Islet precursor cell (in vitro differentiated cells): Measurements from ENCODE around the gene PTPRN2.
"Not testable (repeated sequence)": the region's sequence is repeated elsewhere in the genome, so short reads cannot be mapped to it uniquely, and the experiment has no call there.

ENCODE experiments used
- DNase-seq: peaks from one replicate; pipeline ENCODE4 v3.0.0-alpha.2; 2018

PTPRN2 gene

DNA sequence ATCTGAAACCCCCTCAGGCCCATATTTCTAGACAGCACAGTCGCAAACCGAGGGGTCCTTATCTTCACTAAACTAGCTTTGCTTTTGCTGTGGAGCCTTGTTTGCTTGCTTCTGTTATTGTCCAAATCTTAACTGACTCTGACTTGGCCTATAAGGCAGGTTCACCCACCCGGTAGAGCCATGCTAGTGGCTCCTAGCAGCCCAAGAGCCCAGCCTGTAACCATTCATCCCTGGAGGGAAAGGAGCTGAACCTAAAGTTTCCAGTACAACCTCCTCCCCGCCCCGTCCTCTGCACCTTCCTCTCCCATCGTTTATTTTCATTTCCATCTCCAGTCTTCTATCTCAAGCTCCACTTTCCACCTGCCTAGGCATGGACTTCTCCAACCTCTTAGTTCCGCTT lies 345.7 kb downstream of the PTPRN2 start:
- no peak for DNase-seq

DNA sequence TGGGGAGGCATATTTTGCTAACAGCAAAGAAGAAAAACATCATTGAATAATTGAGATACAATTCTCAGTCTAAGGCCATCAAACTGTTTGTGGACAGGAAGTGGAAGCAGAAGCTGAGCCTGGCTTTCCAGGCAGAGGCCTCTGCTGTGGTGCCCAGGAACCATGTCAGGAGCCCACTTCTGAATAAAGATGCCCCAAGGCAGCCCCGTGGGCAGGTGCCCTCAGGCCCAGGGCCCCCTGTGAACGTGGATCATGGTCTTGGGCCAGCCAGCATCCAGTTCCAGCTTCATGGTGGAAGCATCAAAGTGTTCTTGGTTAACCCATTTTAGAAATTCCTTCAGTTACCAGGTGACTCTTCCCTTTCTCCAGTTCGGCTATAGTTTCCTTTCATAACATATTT lies 346.8 kb downstream of the PTPRN2 start:
- DNase-seq, result no peak

DNA sequence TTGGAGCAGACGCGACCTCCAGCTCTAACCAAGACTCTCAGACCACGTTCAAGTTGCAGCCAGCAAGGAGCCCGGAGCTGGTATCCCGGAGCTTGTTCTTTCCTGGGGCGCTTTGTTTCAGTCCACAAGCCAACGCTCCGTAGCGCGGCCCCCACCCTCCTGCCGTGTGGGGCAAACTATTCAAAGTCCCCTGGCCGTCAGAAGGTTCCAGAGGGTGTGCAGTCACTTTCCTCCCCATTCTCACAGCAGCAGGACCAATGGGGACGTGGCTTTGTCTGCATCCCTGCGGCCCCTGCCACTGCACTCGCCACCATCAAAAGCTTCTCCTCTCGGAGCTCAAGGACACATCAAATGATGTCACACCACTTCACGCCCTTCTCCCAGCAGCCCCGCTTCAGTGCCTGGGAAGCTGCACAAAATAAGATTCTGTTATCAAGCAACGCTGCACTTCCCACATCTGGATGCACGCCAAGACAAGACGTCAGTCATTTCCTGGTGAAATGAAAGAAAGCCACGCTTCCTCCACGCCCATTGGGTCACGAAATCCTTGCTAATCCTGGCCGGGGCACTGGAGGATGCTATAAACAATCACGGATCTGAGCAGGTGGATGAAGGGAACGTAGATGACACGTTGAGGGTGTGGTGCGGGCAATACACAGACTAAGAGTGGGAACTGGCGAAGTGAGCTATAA lies 348.2 kb downstream of the PTPRN2 start:
- DNase-seq, result no peak

DNA sequence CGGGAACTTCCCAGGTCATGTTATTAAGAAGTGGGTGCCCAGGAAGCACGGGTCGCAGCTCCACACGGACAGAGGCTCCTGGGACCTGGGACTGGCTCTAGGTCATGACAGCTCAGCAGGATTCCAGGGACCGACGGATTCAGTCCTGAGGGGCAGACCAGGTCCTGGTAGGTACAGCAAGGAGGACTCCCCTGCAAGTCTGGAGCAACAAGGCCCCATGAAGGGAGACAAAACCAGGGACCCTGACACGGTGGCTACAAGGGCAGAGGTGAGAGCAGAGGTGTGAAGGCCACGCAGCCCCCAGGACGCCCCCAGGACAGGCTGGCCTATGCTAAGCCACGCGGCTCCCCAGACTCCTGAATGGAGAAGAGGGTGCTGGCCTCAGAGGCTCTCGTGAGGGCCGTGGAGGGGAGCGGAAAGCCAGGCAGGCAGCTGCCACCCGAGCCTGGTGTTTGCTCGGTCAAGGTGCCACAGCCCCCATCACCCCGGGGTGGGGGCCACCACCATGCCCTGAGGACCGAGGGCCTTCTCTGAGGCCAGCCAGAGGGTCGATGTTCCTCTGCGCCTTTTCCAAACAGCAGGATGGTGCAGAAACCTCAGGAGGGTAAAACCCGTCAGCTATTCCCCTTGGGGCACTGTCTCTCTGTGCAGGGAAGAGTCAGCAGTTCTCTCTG lies 348.9 kb downstream of the PTPRN2 start:
- no peak for DNase-seq

DNA sequence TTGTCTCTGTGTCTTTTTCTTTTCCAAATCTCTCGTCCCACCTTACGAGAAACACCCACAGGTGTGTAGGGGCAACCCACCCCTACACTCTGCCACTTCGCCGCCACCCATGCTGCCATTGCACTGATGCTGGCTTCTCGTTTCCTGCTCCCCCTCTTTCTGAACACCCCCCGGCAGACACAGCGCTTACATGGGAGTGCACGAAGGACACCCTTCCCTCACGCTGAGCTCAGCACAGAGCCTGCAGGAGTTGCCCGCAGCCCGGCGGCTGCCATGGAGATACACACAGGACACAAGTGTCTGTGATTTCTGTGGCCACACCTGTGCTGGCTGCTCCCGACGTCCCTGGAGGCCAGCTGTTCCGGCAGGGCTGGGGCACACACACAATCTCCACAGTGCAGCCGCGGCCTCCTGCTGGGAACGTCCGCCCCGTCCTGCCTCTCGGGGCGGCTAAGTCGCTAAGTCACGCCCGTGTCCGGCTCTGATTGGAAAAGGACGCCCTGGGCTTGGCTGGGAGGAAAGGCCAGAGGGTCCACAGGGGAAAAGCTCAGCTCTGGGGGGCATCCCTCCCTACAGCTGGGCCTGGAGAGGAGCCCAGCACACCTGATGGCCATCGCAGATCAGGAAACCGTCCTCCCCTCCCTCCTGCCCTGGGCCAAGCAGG lies 349.8 kb downstream of the PTPRN2 start:
- DNase-seq, result no peak

DNA sequence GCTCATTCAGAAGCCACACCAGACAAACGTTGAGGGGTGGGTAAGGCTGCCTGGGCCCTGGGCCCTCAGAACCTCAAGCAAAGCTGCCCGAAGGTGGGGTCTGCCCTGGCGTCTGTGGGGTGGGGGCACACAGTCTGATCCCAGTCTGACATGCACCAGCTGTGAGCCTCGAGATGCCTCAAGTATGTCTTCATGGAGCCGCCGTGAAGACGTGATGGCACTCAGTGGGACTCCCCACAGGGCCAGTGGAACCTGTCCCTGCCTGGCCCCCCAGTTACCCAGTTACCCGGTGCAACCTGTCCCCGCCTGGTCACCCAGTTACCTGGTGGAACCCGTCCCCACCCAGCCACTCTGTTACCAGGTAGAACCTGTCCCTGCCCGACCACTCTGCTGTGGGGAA lies 351.2 kb downstream of the PTPRN2 start:
- no peak for DNase-seq

DNA sequence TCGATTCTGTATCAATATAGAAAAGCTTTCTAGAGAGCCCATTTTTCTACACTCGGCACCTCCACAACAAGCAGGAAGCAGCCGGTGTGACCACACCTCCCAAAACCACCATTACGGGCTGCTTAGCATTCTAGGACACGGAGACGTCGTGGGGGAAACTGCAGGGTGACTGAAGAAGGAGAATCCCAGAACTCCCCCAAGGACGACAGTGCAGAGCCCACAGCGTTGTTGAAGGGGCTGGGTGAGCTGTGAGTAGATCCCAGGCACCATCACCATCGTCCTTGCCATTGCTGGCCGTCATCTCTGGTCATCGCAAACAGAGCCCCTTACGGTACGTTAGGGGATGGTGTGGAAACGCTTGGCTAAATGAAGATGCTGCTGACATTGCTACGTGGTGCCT lies 351.8 kb downstream of the PTPRN2 start:
- DNase-seq, result no peak

DNA sequence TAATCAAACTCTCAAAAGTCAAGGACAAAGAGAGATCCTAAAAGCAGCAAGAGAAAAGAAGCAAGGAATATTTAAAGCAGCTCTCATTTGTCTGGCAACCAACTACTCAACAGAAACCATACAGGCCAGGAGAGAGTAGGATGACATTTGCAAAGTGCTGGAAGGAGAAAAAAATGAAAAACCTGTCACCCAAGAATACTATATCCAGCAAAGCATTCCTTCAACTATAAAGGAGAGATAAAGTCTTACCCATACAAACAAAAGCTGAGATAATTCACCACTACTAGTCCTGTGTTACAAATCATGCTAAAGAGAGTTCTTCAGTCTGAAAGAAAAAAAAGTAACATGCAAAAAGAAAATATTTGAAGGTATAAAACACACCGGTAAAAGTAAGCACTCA lies 357.7 kb downstream of the PTPRN2 start:
- no peak for DNase-seq

DNA sequence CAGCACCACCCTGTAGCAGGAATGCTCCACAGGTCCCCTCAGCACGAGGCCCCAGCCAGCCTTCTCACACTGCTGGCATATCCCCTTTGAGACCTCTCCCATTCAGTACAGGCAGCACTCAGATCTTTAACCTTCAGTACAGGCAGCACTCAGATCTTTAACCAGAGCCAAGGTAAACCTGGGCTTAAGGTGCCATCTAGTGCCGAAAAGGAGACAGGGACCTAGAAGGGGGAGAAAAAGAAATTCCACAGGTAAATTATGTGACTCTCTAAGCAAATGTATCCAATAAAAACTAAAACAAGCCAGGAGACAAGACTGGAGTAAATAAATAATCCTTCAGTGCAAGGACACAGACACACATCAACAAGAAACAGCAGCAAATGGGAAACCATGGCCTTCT lies 358.6 kb downstream of the PTPRN2 start:
- no peak for DNase-seq

DNA sequence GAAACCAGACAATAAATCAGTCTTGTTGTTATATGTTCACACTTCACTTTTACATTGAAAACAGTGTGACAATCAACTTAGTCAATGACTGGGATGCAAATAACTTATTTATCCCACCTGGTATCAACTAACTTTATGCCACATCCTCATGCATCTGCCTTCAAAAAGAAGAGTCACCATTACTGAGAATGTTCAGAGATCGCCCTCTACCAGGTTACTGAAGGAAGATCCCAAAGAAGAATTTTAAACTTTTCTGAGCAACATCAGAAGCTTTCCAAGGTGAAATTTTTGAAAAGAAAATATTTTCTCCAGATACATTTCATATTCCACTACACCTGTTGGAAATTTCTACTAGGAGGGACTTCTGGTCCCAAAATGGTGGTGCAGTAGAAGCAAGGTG lies 359.5 kb downstream of the PTPRN2 start:
- DNase-seq, result no peak

DNA sequence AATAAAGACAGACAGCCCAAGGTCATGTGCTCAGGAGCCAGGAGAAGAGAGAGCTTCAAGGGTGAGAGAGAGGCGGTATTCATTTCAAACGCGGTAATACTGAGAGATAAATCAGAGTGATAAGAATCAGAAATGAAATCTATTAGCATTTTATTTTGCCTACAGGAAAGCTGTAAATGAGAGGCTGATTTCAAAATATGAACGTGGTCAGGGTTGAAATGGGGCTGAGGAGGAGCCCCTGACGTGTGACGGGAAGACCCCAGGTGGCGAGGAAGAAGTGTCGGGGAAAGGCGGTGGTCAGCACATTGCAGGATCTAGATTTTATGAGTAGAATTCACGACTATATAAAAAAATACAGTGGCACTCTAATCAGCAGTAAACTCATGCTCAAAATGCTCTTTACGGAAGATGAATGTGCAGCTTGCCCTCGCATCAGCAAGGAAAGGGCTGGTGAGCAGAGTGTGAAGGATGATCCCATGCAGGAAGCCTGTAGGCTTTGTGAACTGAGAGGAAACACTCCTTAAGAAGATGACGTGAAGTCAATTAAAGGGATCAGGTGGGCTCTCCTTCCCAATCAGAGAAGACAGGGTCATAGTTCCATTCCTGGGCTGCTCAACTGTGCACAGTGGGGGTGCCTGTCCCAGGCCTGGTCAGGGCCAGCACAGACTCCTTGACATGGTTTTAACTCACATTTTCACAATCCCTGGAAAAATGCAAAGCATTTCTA lies 360.2 kb downstream of the PTPRN2 start:
- DNase-seq, result no peak

DNA sequence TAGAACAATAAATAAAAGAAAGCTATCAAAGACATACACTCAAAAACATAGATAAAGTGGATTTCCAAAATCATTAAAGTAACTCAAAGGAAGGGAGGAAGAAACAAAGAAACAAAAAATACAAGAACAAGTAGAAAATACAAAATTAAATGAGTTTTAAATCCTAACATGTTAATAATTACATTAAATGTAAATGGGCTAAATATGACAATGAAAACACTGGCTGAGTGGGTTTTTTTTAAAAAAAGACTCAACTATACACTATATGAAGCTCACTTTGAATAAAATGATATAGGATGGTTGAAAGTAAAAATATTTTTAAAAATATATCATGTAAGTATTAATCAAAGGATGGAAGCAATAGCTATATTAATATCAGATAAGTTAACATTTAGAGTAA lies 371.4 kb downstream of the PTPRN2 start:
- no peak for DNase-seq

DNA sequence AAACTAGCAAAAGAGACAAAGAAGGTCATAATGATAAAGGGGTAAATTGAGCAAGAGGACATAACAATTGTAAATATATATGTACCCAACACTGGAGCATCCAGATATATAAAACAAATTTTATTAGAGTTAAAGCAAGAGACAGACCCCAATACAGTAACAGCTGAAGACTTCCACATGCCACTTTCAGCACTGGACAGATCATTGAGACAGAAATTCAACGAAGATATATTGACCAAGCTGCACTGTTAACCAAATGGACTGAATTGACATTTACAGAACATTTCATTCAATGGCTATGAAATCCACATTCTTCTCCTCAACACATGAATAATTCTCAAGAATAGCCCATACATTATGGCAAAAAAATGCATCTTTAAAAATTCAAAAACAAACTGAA lies 378.2 kb downstream of the PTPRN2 start:
- no peak for DNase-seq

DNA sequence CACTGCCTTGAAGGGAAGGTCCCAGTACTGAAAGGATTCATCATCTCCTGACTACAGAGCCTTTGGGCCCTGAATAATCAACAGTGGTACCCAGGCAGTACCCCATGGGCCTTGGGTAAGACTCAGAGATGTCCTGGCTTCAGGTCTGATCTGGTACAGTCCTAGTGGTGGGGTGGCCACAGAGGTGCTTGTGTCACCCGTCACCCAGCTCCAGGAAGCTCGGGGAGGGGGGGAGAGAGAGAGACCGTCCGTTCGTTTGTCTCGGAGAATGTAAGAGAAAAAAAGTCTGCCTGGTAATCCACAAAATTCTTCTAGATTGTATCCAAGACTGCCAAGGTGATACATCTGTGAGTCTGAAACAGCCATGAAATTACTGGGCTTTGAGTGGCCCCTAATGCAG lies 381.3 kb downstream of the PTPRN2 start:
- no peak for DNase-seq

DNA sequence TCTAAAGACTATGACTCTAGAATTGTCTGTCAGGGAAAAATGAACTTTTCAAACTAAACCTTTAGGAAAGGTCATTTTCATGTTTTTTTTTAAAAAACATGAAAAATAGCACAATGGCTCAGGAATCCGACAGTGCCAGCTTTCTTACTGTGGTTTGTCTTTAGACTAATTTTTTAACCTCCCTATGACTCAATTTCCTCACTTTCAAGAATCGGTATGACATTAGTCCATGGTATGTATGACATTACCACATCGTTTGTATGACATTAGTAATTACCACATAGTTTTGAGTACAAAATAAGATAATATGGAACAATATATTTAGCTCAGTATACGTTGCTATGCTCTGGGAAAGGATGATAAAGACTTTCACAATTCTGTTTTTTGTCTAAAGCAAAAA lies 383.2 kb downstream of the PTPRN2 start:
- DNase-seq, result no peak

DNA sequence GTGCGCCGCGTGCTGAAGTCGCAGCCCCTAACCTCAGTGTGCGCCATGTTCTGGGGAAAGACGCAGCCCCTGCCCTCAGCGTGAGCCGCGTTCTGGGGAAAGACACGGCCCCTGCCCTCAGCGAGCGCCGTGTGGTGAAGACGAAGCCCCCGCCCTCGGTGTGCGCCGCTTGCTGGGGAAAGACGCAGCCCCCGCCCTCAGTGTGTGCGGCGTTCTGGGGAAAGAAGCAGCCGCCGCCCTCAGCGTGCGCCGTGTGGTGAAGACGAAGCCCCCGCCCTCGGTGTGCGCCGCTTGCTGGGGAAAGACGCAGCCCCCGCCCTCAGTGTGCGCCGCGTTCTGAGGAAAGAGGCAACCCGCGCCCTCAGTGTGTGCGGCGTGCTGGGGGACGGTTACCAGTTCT lies 383.7 kb downstream of the PTPRN2 start:
- DNase-seq, result not testable (repeated sequence)

DNA sequence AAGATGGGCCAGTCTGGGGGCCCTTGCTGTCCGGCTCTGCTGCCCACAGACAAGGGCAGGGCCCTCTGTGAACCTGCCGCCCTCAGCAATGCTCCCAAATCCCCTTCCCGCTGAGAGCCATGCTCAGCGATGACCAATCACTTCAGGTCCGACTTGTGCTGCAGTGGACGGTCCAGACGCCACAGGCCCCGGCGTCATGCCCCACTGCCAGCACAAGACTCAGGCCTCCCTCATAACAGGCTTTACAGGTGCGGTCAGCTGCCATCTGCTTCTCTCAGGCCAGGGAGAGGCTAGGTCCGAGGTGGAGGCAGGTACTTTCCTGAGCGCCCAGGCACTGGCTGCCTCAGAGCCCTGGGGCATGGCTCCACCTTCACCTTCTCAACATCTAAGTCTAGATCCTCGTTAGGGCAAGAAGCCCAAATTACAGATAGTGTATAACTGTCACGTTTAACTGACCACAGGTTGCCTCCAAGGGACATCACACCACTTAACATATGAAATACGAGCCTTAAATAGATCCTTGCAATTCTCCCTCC lies 393.2 kb downstream of the PTPRN2 start:
- DNase-seq, result no peak

DNA sequence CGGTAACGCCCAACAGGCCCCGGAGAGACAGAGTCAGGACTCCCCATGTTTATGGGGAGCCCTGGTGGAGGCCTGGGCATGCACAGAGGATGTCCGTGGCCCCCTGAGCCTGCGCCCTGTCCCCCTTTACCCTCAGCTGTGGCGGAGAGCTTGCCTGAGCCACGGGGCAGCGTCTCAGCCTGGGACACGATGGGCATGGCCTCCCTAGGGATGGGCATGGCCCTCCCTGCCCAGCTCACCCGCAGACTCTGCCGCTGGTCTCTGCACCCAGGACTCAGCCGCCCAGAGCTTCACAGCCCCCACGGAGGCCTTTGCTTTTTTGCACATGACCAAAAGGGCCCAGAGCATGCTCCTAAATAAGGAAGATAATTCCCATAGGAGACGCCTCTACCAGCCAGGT lies 394.2 kb downstream of the PTPRN2 start:
- DNase-seq, result no peak

DNA sequence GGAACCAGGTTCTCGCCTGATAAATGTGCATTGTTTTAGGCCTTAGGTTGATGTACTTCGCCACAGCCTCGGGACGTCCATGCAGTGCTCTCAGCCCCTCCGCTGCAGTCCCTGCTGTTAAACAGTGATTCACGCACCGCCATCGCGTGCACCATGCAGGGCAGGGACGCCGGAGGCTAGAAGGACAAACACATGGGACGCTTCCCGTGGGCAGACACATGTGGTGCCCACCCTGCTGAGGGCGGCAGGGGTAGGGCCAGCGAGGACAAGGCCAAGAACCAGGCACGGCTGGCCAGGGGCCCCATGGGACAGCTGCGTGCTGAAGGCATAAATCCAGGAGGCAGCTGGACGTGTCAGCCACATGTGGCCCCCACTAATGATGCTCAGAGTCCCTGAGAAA lies 394.7 kb downstream of the PTPRN2 start:
- no peak for DNase-seq

DNA sequence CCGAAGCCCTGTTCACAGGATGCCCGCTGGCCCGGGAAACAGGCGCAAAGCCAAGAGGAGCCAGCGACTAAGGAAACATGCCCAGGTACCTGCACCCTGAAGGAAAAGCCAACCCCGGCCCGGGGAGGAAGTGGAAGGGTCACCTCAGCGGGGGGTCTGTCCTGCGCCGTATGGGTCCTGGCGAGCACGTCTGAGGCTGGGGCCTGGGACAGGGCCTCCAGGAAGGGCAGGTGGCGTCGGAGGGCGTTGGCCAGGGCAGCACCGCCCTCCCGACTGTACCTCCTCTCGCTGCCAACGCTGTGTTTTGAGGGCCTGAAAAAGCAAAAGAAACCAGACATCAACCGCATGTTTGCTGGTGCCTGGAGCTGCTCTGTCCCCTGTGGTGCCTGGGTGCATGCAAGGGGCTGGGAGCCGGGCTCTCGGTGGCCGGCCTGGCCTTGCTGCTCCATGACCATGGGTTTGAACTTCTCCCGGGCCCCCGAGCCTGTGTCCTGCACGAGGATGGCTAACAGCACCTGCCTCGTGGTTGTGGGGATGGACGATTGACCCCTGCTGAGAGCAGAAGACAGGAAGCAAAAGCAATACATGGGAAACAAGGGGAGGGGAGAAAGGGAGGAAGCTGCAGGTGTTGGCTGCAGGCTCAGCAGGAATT lies 395.3 kb downstream of the PTPRN2 start:
- DNase-seq, result no peak

DNA sequence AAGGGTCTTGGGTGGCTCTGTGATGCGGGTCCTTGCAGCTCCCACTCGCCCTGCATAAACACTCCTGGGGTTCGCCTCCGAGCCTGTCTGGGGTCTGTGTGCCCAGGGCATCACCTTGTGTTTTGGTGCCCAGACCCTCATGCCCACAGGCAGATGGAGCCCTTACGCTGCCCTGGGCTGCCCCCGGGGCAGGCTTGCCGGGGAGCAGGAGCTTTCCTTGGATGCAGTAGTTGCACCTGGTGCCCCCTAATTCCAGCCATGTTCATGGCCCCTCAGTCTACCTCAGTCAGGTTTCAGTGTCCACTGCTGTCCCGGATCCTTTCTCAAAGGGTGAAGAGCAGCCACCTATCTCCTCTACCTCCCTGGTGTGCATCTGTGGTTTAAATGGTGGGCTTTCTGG lies 396.0 kb downstream of the PTPRN2 start:
- no peak for DNase-seq

DNA sequence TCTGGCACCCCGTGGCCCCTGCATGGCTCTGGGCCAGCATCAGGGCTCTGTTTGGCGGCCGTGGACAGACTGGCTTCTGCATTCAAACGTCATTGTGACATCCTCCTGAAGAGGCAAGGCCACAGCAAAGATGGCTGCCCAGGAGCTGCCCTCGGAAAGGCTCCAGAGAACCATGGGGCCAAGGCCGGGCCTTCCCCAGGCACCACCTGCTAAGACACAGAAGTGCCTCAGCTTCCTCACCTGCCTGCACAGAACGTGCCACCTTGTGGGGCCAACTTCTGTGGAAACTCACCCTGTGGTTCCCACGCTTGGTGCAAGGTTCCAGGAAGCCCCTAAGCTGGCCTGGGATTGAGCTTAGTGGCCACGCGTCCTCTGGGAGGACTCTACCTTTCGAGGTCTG lies 396.9 kb downstream of the PTPRN2 start:
- no peak for DNase-seq

DNA sequence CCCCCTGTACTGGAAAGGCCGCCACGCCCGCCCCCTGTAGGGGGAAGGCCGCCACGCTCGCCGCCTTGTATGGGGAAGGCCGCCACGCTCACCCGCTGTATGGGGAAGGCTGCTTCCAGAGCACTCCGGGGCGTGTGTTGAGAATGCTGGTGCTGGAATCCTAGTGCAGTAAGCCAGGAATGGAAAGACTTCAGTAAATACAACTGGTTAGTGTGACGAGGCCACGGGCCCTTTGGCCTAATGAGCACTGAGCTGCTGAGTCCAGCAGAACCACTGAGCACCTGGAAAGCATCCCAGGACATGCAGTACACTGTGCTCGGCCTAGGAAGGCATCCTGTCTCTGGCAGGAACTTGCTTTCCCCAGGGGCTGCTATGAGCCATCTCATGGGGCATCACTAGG lies 398.9 kb downstream of the PTPRN2 start:
- no peak for DNase-seq
